NT2/D1 (cell line): ENCODE data around the gene KLHL1.

Experiments
- SUZ12 ChIP-seq: IDR thresholded peaks from 2 replicates; pipeline ENCODE4 v1.6.1; 2011; ENCODE audit not compliant: insufficient read length, insufficient read depth; ENCODE audit errors: extremely low read depth
- ZNF274 ChIP-seq: IDR thresholded peaks from 2 replicates; pipeline ENCODE4 v1.6.1; 2011; ENCODE audit warnings: mild to moderate bottlenecking, low read depth, low read length

DNA sequence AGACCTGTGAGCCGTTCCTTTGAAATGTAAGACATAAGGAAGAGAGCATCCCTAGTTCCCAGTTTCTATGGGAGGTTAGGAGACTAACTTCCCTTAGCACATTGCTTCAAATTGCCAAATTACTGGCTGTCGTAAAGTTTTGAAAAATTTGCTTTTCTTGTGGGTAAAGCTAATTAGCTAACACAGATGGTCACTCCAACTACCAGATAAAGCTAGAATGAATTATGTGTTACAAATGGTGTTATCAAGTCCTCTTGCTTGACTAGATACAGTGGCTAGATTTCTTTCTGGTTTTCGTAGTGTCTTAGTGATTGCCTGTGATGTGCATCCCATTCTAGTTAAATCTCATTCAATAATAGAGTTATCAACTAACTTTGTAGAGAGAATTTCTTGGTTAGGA, 417.3 kb downstream of the KLHL1 start:
- TF ChIP-seq SUZ12 (no peak), ZNF274 (no peak)
